Liver (tissue), 3 donors: ENCODE measurements around the gene PCF11.

Experiments
- EGR1 ChIP-seq, 2 donors: IDR thresholded peaks; 2 replicates each; pipeline ENCODE4 v1.6.1; 2016 to 2018; ENCODE audit warnings: antibody characterized with exemption in 2 of 2, low read depth in 2 of 2
- FOXA1 ChIP-seq: IDR thresholded peaks from 2 replicates; pipeline ENCODE4 v1.6.1; 2016; ENCODE audit warnings: antibody characterized with exemption
- GABPA ChIP-seq, 2 donors: IDR thresholded peaks in 1 of 2; conservative IDR thresholded peaks in 1 of 2; 2 replicates each; pipeline ENCODE4 v1.6.1; 2016; ENCODE audit warnings: antibody characterized with exemption in 2 of 2, mild to moderate bottlenecking in 1 of 2, moderate library complexity in 1 of 2
- JUND ChIP-seq, 2 donors: IDR thresholded peaks; 2 replicates each; pipeline ENCODE4 v1.6.1; 2016; ENCODE audit warnings: antibody characterized with exemption in 2 of 2
- RXRA ChIP-seq, 2 donors: IDR thresholded peaks; 2 replicates each; pipeline ENCODE4 v1.6.1; 2017 to 2018; ENCODE audit warnings: antibody characterized with exemption in 2 of 2, mild to moderate bottlenecking in 1 of 2
- SP1 ChIP-seq: IDR thresholded peaks from 2 replicates; pipeline ENCODE4 v1.6.1; 2018; ENCODE audit warnings: antibody characterized with exemption, mild to moderate bottlenecking
- TAF1 ChIP-seq: conservative IDR thresholded peaks from 2 replicates; pipeline ENCODE4 v1.6.1; 2016; ENCODE audit warnings: antibody characterized with exemption, mild to moderate bottlenecking
- YY1 ChIP-seq: IDR thresholded peaks from 2 replicates; pipeline ENCODE4 v1.6.1; 2016; ENCODE audit warnings: antibody characterized with exemption, mild to moderate bottlenecking
- TF ChIP-seq, protein P1 (sequence below): IDR thresholded peaks from 2 replicates; pipeline ENCODE4 v1.6.1; 2016; ENCODE audit warnings: antibody characterized with exemption, mild to moderate bottlenecking
- TF ChIP-seq, protein P2 (sequence below): fragments of 150-350 bp; IDR thresholded peaks from 2 replicates; pipeline ENCODE4 v1.5.1; 2017; ENCODE audit warnings: improper control_type of control experiment, low read depth, low read length; ENCODE audit not compliant: missing input control
- TF ChIP-seq, protein P3 (sequence below): IDR thresholded peaks from 2 replicates; pipeline ENCODE4 v1.6.1; 2016; ENCODE audit warnings: antibody characterized with exemption
- TF ChIP-seq, protein P4 (sequence below): IDR thresholded peaks from 2 replicates; pipeline ENCODE4 v1.6.1; 2016; ENCODE audit warnings: antibody characterized with exemption
- donor health status: healthy.
- donor health status: healthy.

DNA sequence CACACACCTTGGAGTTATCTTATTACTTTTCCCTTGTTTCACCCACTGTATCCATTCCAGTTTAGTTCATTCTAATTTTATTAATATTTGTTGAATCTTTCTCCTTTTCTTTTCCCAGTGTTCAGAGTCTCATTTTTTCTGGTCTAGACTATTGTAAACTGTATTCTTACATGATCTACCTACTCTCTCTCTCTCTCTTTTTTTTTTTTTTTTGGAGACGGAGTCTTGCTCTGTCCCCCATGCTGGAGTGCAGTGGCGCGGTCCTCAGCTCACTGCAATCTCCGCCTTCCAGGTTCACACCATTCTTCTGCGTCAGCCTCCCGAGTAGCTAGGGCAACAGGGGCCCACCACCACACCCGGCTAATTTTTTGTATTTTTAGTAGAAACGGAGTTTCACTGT is 38.7 kb downstream of the PCF11 start:
- TF ChIP-seq, protein P1, sequence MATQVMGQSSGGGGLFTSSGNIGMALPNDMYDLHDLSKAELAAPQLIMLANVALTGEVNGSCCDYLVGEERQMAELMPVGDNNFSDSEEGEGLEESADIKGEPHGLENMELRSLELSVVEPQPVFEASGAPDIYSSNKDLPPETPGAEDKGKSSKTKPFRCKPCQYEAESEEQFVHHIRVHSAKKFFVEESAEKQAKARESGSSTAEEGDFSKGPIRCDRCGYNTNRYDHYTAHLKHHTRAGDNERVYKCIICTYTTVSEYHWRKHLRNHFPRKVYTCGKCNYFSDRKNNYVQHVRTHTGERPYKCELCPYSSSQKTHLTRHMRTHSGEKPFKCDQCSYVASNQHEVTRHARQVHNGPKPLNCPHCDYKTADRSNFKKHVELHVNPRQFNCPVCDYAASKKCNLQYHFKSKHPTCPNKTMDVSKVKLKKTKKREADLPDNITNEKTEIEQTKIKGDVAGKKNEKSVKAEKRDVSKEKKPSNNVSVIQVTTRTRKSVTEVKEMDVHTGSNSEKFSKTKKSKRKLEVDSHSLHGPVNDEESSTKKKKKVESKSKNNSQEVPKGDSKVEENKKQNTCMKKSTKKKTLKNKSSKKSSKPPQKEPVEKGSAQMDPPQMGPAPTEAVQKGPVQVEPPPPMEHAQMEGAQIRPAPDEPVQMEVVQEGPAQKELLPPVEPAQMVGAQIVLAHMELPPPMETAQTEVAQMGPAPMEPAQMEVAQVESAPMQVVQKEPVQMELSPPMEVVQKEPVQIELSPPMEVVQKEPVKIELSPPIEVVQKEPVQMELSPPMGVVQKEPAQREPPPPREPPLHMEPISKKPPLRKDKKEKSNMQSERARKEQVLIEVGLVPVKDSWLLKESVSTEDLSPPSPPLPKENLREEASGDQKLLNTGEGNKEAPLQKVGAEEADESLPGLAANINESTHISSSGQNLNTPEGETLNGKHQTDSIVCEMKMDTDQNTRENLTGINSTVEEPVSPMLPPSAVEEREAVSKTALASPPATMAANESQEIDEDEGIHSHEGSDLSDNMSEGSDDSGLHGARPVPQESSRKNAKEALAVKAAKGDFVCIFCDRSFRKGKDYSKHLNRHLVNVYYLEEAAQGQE = no peak
- TF ChIP-seq SP1 (no peak), YY1 (no peak), FOXA1 (no peak), RXRA (IDR thresholded peaks at IDR 0.05) (no peak), JUND (IDR thresholded peaks at IDR 0.05) (no peak), GABPA (IDR thresholded peaks at IDR 0.05 in 1 of 2, conservative IDR thresholded peaks at IDR 0.05 in 1 of 2) (no peak), TAF1 (no peak), EGR1 (IDR thresholded peaks at IDR 0.05; ENCODE audit: low read depth in 2 of 2) (no peak)
- TF ChIP-seq, protein P2, sequence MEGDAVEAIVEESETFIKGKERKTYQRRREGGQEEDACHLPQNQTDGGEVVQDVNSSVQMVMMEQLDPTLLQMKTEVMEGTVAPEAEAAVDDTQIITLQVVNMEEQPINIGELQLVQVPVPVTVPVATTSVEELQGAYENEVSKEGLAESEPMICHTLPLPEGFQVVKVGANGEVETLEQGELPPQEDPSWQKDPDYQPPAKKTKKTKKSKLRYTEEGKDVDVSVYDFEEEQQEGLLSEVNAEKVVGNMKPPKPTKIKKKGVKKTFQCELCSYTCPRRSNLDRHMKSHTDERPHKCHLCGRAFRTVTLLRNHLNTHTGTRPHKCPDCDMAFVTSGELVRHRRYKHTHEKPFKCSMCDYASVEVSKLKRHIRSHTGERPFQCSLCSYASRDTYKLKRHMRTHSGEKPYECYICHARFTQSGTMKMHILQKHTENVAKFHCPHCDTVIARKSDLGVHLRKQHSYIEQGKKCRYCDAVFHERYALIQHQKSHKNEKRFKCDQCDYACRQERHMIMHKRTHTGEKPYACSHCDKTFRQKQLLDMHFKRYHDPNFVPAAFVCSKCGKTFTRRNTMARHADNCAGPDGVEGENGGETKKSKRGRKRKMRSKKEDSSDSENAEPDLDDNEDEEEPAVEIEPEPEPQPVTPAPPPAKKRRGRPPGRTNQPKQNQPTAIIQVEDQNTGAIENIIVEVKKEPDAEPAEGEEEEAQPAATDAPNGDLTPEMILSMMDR = no peak
- TF ChIP-seq, protein P3, sequence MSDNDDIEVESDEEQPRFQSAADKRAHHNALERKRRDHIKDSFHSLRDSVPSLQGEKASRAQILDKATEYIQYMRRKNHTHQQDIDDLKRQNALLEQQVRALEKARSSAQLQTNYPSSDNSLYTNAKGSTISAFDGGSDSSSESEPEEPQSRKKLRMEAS = no peak
- TF ChIP-seq, protein P4, sequence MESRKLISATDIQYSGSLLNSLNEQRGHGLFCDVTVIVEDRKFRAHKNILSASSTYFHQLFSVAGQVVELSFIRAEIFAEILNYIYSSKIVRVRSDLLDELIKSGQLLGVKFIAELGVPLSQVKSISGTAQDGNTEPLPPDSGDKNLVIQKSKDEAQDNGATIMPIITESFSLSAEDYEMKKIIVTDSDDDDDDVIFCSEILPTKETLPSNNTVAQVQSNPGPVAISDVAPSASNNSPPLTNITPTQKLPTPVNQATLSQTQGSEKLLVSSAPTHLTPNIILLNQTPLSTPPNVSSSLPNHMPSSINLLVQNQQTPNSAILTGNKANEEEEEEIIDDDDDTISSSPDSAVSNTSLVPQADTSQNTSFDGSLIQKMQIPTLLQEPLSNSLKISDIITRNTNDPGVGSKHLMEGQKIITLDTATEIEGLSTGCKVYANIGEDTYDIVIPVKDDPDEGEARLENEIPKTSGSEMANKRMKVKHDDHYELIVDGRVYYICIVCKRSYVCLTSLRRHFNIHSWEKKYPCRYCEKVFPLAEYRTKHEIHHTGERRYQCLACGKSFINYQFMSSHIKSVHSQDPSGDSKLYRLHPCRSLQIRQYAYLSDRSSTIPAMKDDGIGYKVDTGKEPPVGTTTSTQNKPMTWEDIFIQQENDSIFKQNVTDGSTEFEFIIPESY = no peak
